Frontal cortex (tissue), 4 donors: ENCODE data around the gene USP44. TPM values are rescaled to one million over a fixed set of nuclear protein-coding genes. Genes with fewer than 3 reads are reported as not detected.

ENCODE experiments used
- DNase-seq, 2 donors: peaks; one replicate each; pipeline ENCODE4 v3.0.0; 2012; ENCODE audit warnings: low spot score in 2 of 2
- FAIRE-seq: peaks from 2 replicates; lab custom pipeline; 2012; peaks lifted over from hg19 to GRCh38; lab: Jason Lieb, UNC
- total RNA-seq: library from RNA; depleted of rRNA; stranded (reverse); fragments of >200 nt; gene quantifications from one replicate; pipeline ENCODE4 v1.2.3, GENCODE V29; 2014
- donor health status: control.
- donor health status: control.
- donor health status: control.

Gene USP44
- total RNA-seq, 1 donor from 2014 or later, result 3.7 TPM

DNA sequence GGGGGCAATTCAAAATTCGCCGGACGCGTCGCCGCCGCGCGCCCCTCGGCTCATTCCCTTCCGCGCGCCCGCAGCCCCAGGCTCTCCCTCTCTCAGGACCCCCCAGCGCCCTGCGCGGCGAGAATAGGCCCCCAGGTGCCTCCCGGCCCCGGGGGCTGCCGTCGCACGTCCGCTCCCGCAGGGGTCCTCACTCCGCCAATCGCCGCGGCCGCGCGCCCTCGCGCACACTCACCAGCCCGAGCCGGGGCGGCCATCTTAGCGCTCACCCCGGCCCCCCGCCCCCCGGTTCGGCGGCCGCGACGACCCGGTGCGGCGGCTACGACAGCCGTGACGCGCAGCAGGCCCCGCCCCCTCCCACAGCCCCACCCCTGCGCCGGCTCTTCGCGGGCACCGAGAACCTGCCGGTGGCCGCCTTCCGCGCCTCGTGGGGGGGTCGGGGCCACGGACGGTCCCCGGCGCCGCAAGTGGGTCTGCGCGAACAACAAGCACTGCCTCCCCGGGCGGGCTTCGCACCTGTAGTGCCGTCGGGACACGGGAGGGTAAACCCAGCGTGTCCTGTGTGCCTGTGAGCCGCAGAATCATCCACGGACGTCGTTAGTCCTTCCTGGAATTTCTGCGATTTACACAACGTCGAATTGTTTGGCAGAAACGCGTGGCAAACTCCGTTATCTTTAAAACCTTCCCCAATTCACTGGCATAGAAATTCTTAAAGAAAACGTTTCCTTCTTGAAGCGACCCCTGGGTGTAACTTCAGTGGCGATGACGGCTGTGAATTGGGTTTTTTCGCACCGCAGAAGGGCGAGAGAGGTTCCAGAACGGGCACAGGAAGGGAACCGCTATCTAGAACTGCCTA, 2.5 kb downstream of the USP44 start:
- FAIRE-seq (no peak), DNase-seq (peak; percentile 84 to 89)

- DNase-seq (peak; percentile 31 to 36), FAIRE-seq (no peak)
Measured at GRCh38 chr12:95548056-95548538, 3.2 kb downstream of the USP44 start.

GRCh38 chr12:95547522-95548055, 3.7 kb downstream of the USP44 start:
- FAIRE-seq (no peak), DNase-seq (no peak)

GRCh38 chr12:95546491-95546813, 4.8 kb downstream of the USP44 start:
- FAIRE-seq, result no peak
- DNase-seq, result no peak

DNA sequence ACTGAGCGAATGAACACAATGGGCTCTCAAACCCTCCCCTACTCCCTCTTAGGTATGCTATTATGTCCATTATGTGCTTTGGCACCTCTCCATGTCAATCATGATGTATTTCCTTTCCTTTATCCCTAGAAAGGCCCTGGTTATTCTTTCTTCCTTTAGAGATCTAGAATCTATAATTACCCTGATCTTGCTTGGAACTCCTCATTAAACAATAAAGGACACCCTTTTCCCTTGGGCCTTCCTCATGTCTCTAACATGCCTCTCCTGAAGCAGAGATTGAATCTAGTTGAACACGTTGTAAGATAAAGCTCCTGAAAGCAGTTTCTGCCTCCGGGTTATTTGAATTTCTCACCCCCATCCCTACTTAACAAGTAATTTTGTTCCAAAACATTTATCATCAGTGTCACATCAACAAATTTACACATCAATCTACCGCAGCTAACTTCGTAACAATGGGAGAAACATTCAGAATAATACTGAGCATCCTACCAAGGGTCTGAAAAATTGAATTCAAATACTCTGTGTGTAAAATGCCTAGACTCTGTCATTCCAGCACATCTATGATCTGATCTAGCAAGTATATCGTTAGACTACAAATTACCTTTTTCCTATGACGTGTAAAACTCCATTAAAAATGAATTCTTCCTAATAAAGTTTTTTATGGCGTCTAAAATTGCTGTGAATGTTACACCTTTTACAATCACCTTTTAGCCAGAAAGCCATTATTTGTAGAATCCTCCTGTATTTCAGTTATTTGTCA, 5.4 kb downstream of the USP44 start:
- DNase-seq (no peak), FAIRE-seq (no peak)

DNA sequence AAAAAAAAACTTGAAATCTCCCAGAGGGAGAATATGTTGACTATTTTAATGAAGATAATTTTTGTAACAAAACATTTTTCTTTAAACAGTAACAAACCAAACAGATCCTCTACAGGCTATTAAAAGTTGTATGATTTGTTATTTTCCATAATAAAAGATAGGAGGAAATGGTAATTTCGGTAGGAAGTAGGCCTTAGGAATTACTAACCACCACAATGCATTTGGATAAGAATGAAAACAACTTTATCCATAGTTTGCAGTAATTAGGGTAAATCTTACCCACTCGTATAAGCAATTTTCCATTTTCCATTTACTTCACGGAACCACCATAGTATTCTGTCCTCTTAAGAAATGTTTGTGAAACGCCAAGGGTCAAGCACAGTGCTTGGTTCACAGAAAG, 6.0 kb downstream of the USP44 start:
- DNase-seq (no peak), FAIRE-seq (no peak)

DNA sequence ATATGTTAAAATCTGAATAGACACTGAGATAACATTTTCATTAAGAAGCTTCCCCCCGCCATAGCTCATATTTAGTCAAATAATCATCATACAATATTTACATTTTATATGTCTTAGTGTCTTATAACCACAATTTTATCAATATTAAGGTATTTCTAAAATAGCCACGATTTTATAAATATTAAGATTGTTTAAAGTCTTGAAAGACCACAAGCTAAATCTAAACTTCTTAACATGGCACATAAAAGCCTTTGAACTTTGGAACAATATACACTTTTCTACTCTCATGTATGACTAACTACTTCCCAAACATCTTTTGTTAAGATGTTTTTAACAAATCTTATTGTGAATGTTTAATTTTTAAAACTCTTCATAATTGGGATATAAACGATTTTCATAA, 6.5 kb downstream of the USP44 start:
- no peak for FAIRE-seq

GRCh38 chr12:95543305-95543704, 8.0 kb downstream of the USP44 start:
- no peak for DNase-seq
- FAIRE-seq, result no peak

More for the DNA sequence above, 6.5 kb downstream of the USP44 start:
- DNase-seq, result no peak

GRCh38 chr12:95541436-95541835, 9.8 kb downstream of the USP44 start:
- no peak for FAIRE-seq
- no peak for DNase-seq

GRCh38 chr12:95538656-95539055, 12.6 kb downstream of the USP44 start:
- FAIRE-seq, result no peak

GRCh38 chr12:95538006-95538405, 13.3 kb downstream of the USP44 start:
- FAIRE-seq, result no peak
- no peak for DNase-seq

More at GRCh38 chr12:95538656-95539055, 12.6 kb downstream of the USP44 start:
- DNase-seq, result no peak

- FAIRE-seq, result no peak
- no peak for DNase-seq
Measured at GRCh38 chr12:95533985-95534384, 17.3 kb downstream of the USP44 start.

DNA sequence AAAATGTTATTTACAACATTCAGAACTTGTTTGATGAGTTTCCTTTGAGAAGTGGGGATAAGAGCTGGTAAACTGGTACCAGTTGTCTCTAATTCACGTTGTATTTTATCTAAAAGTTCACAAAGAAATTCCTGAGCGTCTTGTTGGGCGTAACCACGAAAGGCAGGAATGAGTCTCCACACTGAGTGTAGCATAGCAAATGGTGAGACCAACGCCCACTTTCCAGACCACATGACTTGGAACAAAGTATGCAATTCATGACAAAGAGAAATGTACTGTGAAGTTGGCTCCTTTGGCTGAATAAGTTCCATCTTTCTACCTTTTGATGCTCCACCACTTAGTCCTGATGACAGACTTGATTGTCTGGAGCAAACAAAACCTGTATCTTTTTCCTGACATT, 18.4 kb downstream of the USP44 start:
- DNase-seq (no peak), FAIRE-seq (no peak)

DNA sequence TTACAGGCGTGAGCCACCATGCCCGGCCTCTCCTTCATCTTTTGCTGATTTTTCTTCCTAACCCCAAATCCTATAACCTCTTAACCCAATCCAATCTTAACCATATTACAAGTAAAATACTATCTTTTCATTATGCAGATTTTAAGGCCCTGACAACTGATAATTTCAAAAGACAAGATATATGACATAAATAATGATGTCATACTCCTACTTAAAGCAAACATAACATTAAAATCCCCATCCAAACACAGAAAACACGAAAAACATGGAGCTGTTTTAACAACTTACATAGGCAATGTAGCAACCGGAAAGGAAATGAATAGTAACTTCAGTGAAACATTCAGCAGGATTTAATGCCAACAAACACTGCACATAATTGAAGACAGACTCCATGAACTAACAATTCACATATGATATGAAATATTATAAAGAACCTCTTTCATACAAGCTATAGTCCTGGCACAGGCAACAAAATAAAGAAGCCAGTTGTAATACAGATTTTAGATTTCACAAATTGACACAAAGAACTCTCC, 21.5 kb downstream of the USP44 start:
- FAIRE-seq (no peak), DNase-seq (no peak)

DNA sequence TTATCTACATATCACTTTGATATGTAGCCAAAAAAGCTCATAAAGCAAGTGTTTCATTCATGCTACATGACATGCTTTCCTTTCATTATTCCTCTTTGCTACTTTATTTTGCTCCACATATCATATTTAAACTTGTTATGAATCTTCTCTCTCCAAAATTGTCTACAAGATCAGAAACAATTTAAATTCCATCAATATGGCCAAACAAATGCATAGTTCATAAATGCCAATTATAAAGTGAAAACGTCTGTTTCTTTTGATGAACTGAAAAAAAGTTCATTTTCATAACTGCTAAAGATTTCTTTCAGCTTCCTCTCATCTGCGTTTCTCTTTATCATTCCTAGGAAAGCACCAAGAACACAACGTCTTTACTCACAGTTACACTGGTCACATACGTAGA, 22.8 kb downstream of the USP44 start:
- DNase-seq (no peak), FAIRE-seq (no peak)

DNA sequence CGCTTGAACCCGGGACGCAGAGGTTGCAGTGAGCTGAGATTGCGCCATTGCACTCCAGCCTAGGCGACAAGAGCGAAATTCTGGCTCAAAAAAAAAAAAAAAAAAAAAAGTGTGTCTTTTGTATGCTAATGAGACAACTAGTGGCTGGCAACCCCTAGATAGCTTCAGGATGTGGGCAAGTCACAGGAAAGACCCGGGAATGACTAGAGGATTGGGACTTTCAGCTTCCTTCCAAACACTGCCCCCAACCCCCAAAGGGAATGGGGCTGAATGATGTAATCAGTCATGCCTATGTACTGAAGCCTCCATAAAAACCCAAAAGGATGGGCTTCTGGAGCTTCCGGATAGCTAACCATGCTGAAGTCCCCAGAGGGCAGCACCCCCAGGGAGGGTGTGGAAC, 28.6 kb downstream of the USP44 start:
- FAIRE-seq (no peak), DNase-seq (no peak)

- no peak for DNase-seq
- FAIRE-seq, result no peak
Measured at GRCh38 chr12:95520816-95521215, 30.5 kb downstream of the USP44 start.

- no peak for FAIRE-seq
- DNase-seq, result no peak
Measured at GRCh38 chr12:95518944-95519343, 32.3 kb downstream of the USP44 start.

DNA sequence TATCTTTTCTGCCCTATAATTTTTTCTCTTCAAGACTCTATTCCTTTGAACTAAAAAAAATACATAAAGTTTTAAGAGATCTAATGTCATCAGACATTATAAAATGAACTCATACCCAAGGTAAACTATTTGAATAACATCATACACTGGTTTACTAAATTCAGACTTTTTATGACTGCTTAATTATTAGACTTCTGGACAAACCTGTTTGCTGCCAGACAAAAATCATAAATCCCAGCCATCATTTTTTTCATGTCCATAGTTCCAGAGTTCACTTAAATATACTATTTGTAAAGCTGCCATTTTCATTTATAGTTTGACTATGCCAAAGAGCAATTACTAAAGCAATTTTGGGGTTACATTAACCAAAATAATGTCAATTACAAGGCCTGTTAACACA, 34.0 kb downstream of the USP44 start:
- DNase-seq, result no peak
- FAIRE-seq, result no peak

GRCh38 chr12:95516757-95517156, 34.5 kb downstream of the USP44 start:
- DNase-seq (no peak), FAIRE-seq (no peak)

GRCh38 chr12:95515197-95515596, 36.1 kb downstream of the USP44 start:
- DNase-seq (no peak), FAIRE-seq (no peak)
